HG02642 (cell line): ENCODE results near the gene TFEB.

Source experiments
- ATAC-seq: cut with Tn5 transposase; IDR thresholded peaks from one replicate; pipeline ENCODE4 v1.9.1; 2021; ENCODE audit warnings: mild to moderate bottlenecking; ENCODE audit not compliant: unreplicated experiment, poor library complexity

The TFEB gene

GRCh38 chr6:41724586-41725501 is 10.6 kb downstream of the TFEB start:
- no peak for ATAC-seq

GRCh38 chr6:41724228-41724580 is 11.2 kb downstream of the TFEB start:
- ATAC-seq: no peak

GRCh38 chr6:41723530-41724227 is 11.7 kb downstream of the TFEB start:
- ATAC-seq: peak; percentile 82

DNA sequence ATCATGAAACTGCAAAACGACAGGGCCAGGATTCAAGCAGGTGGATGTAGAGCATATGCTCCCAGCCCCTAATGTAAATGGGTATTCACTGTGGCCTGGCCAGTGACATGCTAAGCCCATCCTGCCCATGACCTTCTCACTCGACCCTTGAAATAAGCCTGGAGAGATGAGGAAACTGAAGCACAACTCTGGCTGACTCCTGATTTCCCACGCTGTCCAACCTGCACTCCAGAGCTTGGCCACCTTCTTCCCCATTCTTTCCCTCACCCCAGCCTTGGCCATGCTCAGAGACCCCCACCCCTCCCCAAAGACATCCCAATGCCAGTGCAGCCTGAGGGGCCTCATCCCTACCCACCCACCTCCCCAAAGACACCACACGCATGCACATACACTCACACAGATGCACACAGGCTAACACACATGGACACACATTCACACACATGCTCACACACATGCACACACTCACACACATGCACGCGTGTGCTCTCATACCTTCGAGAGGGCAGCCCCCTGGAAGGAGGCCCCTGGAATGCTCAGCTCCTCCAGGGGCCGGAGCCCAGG is 12.4 kb downstream of the TFEB start:
- no peak for ATAC-seq

- no peak for ATAC-seq
Measured at GRCh38 chr6:41721414-41721813, 14.0 kb downstream of the TFEB start.

DNA sequence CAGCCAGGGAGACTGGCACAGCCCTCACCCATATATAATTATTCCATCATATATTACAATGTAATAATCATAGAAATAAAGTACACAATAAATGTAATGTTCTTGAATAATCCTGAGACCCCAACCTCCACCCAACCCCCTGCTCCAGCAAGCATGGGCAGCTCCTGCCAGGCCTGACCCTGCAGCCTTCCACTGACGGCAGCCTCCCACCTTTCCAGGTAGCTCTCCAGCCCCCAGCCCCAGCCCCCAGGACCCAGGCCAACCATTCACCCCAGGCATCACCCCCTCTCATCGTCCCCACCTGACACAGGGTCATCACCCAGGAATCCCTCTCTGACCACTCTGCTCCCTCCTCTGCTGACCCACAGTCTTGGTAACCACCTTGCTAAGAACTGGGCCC is 14.6 kb downstream of the TFEB start:
- ATAC-seq: no peak

- ATAC-seq: no peak
Measured at GRCh38 chr6:41720262-41720620, 15.2 kb downstream of the TFEB start.

DNA sequence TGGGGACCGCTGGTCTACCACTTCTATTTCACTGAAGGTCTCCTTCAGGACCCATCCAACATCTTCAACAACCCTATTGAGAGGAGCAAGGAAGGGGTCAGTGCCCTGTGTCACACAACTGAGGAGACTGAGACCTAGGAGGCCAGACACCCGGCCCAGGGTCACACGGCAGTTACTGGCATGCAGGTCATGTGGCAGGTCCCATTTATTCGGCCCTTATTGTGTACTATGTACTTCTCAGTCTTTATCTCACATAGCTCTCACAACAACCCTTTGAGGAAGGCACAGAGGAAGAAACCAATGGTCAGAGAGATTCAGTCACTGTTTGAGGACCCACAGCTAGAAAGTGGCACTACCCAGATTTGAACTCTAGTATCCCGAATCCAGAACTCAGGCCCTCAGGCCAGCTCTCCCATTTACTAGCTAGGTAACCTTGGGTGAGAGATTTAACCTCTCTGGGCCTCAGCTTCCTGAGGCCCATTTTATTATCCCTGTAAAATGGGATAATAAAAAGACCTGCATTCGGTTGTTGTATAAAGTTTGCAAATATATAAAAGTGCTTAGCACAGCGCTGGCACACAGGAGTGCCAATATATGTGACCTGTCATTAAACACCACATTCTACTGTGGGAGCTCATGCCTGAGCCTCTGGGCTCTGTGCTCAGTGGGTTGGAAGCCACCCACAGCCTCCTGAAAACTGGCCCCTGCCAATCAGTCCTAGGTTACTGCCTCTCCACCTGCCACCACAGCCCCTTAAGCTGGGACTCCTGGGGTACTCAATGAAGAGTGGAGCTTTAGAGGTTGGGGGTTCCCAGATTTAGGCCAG is 15.8 kb downstream of the TFEB start:
- ATAC-seq: no peak

GRCh38 chr6:41718828-41719227 is 16.6 kb downstream of the TFEB start:
- no peak for ATAC-seq

- no peak for ATAC-seq
Measured at GRCh38 chr6:41717392-41717736, 18.0 kb downstream of the TFEB start.

DNA sequence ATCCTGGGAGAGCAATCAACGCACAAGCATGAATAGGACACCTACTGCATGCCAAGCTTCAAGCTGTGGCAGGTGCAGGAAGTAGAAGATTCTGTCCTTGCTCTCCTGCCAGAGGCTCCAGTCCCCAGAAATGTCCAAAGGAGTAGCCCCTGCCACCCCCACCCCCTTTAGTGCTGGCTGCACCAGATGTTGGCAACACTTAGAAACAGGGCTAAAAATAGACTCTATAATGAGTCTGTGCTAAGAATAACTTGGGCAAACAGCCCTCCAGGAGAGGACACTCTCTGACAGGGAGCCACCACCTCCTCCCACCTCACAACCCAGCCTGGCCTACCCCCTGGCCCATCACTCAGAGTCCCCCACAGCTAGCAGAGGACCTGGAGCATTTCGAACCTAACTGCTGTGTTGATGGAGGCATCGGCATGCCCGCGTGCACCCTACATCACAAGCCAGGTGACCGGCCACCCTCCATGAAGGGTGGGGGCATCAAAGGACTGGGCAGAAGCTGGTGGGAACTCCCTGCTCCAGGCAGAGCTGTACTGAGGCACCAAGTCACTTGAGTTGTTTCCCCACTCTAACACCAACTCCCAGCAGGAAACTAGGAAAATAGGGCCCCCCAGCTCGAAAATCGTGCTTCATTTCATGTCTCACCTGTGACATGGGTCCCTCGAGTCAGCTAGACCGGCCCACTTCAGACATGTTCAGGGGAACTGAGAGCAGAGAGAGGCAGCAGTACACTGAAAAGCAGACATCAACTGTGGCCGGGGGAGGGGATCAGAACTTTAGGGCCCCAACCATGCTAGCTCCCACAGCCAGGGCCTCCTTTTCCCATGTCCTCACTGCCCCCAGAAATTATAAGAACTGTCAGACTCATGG is 18.7 kb downstream of the TFEB start:
- ATAC-seq: no peak

- no peak for ATAC-seq
Measured at GRCh38 chr6:41715795-41716515, 19.5 kb downstream of the TFEB start.

DNA sequence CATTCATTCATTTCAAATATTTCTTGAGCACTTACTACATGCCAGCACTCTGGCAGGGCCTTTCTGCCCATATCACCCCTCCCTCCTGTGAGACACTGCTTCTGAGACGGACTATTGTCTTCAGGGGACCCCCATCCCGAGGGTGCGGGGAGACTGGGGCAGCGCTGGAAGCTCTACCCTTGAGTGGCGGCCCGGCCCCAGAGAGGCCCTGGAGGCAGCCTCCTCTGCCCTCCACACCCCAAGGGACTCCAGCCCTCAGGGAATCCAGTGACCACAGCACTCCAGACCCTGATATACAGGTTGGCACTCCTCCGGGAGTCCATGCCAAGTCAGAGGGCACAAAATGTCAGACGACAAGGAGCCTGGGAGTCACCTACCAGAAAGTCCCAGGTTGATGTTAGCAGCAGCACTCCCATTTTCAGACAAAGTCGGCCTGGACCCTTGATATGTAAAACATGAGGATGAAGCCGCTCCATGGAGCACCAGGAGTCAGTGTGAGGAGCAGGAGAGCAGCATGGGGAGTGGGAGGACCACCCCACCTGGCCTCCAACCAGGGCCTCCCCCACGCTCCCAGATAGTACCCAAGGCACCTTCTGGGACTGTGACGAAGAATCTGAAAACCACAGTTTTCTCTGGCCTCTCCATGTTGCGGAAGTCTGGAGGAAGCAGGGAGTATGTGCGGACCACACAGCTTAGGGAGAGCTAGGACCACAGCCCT is 20.7 kb downstream of the TFEB start:
- no peak for ATAC-seq

- ATAC-seq: peak; percentile 52
Measured at GRCh38 chr6:41713650-41714291, 21.6 kb downstream of the TFEB start.

GRCh38 chr6:41713159-41713649 is 22.2 kb downstream of the TFEB start:
- ATAC-seq: peak; percentile 11

- ATAC-seq: no peak
Measured at GRCh38 chr6:41712651-41713103, 22.7 kb downstream of the TFEB start.

DNA sequence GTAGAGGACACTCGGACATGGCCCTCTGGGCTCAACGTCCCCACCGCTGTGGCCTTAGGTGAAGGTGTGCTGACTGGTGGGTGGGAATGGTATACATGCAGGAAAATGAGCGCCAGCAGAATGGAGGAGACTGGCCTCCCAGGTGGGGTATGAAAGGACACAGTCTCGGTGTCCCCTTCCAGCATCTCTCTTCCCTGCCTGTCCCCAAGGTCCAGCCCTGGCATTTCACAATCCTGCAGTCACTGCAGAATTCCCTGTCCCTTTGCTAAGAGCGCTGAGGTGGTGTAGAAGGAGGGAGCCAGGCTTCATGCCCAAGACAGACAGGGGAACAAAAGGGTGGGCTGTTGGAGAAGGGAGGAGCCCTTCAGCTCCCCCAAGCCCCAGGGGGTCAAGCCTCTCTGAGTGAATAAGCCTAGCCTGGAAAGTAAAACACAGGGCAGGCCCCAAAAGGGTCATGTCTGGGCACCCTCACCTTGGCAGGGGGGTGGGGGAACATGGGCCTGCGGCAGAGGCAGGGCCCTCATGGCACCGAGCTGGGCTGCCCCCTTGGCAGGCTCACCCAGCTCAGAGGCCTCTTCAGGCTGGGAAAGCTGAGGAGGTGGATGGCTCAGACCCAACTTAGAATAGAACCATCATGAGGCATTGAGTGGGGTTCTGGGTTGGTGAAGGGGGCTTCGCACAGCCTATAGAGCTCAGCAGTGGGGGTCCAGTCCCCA is 23.9 kb downstream of the TFEB start:
- no peak for ATAC-seq
